Coronary artery (tissue), 2 donors: Measurements from ENCODE around the gene POLR3A.

Source experiments
- DNase-seq: peaks from one replicate; pipeline ENCODE4 v3.0.0-alpha.2; 2017; ENCODE audit warnings: low spot score
- H3K27ac ChIP-seq, 2 donors: fragments of 200-600 bp; sonication (generic); one replicate each; pipeline ENCODE4 v1.5.1; 2016 to 2019
- H3K4me3 ChIP-seq: fragments of 200-600 bp; sonication (generic); 2 replicates; pipeline ENCODE4 v1.5.1; 2016; ENCODE audit warnings: mild to moderate bottlenecking, moderate library complexity
- CTCF ChIP-seq: fragments of 200-600 bp; sonication (generic); IDR thresholded peaks from one replicate; pipeline ENCODE4 v1.5.1; 2019; ENCODE audit warnings: antibody characterized with exemption

POLR3A gene

GRCh38 chr10:77940225-77940624 lies 89.1 kb downstream of the POLR3A start:
- H3K27ac ChIP-seq = no peak overlapping the region
- no peak overlapping the region for H3K4me3 ChIP-seq
- DNase-seq = no peak
- no peak for TF ChIP-seq CTCF

- no peak overlapping the region for H3K27ac ChIP-seq
- no peak overlapping the region for H3K4me3 ChIP-seq
- no peak for TF ChIP-seq CTCF
- no peak for DNase-seq
Observed at GRCh38 chr10:77939561-77940001, 89.7 kb downstream of the POLR3A start.

- Histone ChIP-seq H3K27ac (no peak overlapping the region), H3K4me3 (no peak overlapping the region)
- DNase-seq = no peak
- no peak for TF ChIP-seq CTCF
Observed at GRCh38 chr10:77936697-77937567, 92.4 kb downstream of the POLR3A start.

GRCh38 chr10:77932016-77932715 lies 97.1 kb downstream of the POLR3A start:
- Histone ChIP-seq H3K27ac (no peak overlapping the region), H3K4me3 (no peak overlapping the region)
- TF ChIP-seq CTCF = no peak
- DNase-seq = no peak

- H3K27ac ChIP-seq = peak overlapping the region; percentile 69 to 75
- no peak for TF ChIP-seq CTCF
- no peak for DNase-seq
- H3K4me3 ChIP-seq = peak overlapping the region; percentile 78
Observed at GRCh38 chr10:77927402-77928246, 101.7 kb downstream of the POLR3A start.

- H3K27ac ChIP-seq = peak within 1 kb of the TSS; percentile 69 to 75
- TF ChIP-seq CTCF = no peak
- DNase-seq = peak; percentile 78
- H3K4me3 ChIP-seq = peak within 1 kb of the TSS; percentile 78
Observed at GRCh38 chr10:77926566-77927401, 102.5 kb downstream of the POLR3A start, which contains the start of gene DLG5. TSS of gene DLG5 (minus strand) at chr10:77926755. CDS start at chr10:77926520, 235 bp downstream.
